CD4-positive, alpha-beta T cell treated with Interleukin-15 for 1 hour (primary cell): ENCODE results near the gene HMGB1.

ENCODE experiments used
- DNase-seq: peaks from one replicate; pipeline ENCODE4 v3.0.0-alpha.2; 2020

Gene HMGB1

DNA sequence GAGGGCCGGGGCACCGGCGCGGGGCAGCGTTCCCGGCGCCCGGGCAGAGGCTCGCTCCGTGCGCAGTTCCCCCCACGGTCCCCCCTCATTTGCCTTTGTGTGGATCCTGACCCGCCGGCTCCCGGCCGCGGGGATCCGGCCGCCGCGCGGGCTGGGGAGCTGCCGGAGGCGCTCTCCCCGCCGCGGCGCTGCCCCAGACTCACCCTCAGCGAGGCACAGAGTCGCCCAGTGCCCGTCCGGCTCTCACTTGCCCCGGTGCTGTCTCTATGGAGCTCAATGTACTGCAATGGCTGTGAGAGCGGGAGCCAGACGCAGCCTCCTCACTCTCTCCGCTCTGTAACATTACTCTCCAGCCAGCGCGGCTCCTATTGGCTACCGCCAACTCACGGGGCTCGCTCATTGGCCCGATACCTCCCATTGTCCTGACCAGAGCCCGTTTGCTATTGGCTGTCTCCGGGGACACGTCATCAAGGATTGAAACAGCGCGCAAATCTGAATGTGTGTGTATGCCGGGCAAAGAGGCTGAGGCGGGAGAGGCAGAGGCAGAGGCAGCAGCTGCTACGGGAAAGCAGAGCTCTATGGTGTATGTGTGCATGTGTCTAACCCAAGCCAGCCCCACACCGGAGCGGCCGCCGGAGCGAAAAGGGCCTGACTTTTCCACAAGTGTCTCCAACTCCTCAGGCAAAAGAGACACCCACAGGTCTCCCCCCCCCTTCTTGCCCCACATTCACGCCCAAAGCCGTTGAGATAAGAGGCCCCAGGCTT lies at the start of gene HMGB1:
TSS of gene HMGB1 (minus strand) at position 344 of the 765 bp plus-strand sequence. CDS start 2,256 bp downstream, outside the sequence.
- peak; percentile 98 for DNase-seq

DNA sequence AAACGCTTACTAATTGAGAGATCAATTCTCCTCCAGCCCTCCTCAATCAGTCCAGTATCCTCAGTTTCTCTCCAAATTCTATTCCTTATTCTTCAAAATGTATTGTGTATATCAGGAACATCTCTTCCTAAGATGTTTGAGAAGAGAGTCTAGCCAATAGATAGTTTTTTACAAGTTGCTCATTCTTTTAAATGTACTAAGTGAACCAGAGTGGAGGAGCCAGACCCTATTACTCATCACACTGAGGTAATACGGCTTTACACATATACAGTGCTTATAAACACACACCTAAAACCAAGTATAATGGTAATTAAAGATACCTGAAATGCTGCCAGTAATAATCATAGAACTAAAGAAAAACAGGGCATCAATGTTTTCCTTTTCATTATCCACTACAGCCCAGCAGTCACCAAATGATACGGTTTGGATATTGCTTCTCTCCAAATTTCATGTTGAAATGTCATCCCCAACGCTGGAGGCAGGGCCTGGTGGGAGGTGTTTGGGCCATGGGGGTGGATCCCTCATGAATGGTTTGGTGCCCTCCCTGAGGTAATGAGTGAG lies 45.2 kb upstream of the HMGB1 start:
- DNase-seq, result no peak

DNA sequence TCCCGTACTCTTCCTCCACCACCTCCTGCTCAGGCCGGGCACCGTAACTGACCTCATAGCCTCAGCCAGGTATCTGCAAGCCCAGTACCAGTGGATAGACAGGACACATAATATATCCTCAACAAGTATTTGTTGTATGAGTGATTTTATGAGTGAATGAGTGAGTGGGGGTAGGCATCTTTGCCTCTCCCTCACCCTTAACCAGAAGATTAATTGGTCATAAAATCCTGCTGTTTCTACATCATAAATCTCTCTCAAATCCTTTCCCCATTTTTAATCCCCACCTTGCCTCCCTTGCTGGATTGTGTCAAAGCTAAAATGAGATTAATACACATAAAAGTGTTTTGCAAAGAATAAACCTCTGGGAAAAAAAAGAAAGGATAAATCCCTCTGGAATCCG lies 44.4 kb upstream of the HMGB1 start:
- DNase-seq, result no peak

DNA sequence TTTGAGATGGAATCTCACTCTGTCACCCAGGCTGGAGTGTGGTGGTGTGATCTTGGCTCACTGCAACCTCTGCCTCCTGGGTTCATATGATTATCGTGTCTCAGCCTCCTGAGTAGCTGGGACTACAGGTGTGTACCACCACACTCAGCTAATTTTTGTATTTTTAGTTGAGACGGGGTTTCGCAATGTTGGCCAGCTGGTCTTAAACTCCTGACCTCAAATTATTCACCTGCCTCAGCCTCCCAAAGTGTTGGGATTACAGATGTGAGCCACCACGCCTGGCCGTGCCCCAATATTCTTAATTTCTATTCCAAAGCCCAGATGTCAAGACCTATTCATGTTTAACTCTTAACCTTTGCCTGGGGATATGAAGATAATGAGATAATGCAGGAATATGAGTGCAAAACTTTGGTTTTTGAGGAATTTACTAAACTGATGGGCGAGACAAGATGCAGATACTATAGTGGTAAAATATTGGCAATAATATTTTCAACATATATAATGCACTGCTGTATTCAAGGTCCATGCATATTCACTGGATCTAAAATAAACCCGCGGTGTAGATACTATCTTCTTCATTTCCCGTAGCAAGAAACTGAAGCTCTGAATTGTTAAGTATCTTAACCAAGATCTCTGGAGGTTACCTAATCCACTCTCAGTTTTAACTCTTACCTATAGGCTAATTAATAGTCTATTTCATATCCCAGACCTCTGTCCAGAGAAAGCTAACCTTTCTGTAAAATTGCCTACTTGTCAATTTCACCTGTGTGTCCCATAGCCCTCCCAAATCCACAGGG lies 43.7 kb upstream of the HMGB1 start:
- DNase-seq, result no peak

DNA sequence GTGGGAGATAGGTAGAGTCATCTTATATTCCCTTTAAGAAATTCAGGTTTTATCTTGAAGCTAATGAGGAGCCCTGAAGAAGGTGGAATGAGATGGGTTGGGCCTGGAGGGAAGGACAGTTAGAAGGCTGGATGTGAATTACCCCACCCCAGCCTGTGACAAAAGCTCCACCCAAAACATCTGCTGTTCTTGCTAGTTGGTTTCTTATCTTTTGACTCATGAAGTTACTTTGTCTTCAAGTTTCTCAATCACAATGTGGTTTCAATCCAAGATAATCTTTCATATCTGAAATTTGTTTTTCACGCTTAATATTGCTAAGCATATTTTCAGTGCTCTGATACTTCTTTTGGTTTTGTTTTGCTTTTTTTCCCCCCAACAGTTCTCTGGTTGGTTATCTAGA lies 38.3 kb upstream of the HMGB1 start:
- DNase-seq, result no peak

DNA sequence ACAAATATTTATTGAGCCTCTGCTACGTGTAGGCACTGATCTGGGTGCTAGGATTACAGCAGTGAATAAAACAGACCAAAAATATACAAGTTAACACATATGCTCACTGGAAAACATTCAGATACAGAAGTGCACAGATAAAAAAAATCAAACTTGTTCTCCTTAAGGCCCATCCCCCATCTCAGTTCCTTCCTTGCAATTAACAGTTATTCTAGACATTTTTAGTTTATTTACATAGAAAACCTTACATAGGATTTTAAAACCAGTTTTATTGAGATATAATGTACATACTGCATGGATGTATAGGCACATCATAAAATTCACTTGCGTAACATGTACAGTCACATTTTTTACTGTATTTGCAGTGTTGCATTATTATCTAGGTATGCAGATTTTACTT lies 36.5 kb upstream of the HMGB1 start:
- no peak for DNase-seq

DNA sequence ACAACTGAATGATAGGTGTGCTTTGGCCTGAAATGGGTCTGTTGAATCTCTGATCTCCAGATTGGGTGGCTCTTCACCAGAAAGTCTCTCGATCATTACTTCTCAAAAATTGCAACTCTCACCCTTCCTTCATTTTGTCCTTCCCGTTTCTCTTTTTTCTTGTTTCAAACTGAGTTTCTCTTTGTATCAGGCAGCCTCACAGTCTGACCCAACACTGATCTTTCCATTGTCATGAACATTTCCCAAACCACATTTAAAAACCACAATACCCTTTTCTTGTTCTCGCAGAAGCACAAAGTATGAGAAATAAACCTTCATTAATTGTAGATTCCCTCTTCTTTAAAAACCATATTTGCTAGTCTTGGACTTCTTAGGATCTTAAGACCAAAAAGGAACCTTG lies 33.6 kb upstream of the HMGB1 start:
- no peak for DNase-seq

DNA sequence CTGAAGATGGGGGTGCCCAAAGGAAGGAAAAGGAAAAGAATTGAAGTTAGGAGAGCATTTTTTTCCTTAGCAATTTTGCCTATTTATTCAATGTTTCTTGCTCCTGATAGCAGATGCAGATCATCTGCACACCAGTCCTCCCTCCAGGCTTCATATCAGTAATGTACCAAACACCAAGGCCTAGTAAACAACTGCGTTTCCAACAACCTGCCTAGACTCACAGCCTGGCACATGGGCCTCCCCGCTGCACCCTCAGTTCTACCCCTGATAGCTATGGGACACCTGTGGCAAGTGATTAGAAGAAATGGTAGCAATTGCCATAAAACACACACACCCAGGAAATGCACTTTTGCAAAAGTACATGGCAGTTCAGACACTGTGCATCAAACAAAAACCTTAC lies 30.4 kb upstream of the HMGB1 start:
- DNase-seq, result no peak

DNA sequence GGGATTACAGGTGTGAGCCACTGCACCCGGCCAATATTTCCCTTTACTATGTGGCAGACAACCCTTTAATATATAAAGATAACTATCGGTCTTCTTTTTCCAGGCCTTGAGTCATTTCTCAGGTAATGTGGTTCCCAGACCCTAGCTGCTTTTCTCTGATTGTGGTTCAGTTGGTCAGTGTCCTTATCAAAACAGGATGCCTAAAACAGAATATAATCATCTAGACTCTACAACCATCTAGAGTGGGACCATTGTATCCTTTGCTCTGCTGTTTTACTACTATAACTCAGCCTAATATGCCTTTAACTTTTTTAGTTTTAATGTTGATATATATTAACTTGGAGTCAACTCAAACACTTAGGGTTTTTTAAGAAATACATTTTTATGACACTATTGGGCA lies 30.0 kb upstream of the HMGB1 start:
- no peak for DNase-seq

DNA sequence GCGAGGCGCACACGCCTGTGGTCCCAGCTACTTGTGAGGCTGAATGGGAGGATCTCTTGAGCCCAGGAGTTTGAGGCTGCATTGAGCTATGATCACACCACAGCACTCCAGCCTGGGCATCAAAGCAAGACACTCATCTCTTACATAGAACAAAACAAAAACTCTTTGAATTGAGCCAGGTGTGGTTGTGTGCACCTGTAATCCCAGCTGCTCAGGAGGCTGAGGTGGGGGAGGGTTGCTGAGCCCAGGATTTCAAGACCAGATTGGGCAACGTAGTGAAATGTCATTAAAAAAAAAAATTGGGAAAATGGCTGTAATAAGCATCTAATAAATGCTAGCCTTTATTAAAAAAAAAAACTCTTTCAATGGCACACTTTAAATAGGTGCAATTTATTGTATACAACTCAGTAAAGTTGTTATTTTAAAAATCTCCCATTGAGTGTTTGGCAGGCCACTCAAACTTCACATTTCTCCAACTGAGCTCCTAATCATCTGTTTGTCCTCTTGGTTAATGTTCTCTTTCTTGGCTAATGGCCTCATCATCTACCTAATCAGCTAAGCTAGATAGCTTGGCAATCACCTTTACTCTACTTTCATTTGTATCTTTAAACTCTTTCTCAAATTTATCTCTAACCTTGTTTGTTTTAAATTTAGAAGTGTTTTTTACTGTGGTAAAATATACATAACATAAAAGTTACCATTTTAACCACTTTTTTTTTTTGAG lies 28.1 kb upstream of the HMGB1 start:
- DNase-seq, result no peak

DNA sequence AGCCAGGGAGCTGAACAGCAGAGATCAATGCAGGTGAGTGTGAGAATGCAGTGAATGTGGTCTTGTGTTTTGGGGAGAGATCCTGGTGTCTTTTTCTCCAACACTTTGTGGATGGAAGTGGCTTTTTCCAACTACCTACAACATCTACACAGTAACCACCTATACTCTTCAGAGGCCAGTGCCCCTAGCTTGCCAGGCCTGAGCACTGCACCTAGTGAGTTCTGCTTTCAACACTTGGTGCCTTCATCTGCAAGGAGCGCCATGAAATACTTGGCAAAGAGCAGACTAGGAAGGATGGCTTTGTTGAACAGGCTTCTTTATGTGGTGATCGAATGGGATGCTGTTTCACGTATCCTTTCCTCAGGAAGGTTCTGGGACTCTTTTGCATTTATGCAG lies 21.3 kb upstream of the HMGB1 start:
- no peak for DNase-seq

DNA sequence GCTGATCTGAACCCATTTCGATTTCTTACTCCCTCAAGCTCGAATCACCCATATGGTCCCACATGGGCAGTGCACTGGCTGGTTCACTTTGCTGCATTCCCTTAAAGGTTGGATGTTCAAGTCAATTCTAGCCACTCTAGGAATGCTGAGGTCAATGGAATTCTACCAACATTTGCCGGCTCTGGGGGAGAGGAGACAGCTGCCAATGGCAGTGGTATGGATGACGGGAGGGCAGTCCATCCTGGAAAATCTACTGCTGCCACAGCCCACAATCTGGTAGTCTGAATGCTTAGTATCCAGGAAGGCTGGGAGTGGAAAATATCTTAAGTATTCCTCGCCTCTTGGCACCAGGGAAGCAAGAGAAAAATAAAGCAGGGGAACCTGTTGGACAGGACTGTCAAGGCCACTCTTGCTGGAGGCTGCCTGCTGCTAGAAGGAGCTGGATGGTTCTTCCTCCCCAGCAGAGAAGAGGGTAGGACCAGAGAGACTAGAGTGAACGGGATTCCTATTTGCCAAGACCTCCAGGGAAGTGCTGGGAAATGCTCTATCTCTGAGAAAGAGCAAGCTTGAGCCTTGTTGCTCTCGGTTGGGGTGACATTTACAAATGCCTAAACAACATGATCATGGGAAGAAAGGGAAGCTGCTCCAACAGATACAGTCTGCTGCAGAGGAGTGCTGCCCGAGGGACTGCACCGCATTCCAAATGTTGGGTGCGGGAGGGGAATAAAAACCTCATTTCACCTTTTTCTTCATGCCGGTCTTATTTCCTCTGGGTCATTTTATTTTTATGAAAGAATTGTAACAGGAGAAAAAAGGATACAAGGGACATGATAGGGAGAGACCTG lies 20.7 kb upstream of the HMGB1 start:
- no peak for DNase-seq

DNA sequence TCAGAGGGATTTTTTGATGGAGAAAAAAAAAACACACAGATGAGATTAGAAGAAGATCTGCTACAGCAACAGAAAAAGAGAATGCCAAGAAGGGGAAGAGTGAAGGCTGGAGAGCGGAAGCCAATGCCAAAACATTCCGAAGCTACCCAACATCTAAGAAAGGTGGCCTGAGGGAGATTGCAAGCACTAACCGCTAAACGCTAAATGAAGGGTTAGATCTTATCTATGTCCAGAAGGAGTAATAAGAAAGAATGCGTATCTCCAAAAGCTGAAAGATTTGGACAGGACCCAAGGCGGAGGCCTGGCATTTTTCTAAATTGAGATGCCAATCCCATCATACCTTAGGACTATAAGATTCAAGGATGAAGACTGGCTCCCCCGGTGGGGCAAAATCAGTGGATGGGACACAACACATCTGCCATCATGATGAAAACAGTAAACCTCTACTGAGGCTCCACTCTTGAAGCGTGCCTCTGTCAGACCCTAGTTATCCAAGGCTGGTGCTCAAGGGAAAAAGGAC lies 15.6 kb upstream of the HMGB1 start:
- DNase-seq, result no peak

DNA sequence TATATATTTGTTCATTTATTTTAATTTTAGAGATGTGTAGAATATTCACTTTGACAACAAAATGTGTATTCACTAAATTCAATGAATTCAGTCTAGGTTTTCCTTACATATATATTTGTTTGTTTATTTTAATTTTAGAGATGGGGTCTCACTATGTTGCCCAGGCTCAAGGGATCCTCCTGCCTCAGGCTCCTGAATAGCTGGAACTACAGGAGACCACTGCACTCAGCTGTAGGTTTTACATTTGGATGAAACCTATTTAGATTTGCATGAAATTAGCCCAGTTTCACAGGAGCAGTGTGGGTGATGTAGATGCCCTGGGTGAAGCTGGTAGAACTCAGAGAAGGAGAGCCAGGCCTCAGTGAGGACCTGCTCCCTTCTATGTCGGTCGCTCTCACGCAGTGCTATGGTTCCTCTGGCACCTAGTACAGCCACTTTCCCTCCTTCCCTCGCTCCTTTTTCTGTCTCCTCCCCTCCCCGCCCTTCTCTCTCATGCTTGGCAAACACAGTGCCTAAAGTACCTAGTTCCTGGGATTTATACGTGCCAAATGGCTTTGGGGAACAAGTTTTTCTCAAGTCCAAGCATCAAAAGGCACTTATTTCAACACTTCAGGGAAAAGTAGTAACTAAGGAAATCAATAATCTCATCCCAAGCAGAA lies 14.7 kb upstream of the HMGB1 start:
- no peak for DNase-seq

DNA sequence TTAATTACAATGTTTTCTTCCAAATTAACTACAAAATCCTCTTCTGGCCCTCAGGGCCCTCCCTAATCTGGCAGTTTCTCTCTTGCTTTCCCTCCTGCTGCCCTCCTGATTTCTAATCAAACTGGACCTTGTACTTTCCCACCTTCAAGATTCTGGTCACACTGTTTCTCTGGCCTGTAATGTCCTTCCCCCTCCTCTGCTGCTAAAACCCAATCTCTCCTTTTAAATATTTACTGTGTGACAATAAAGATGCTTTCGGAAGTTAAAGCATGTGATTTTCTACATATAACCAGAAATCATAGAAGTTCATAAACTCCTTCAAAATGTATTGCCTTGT lies 14.1 kb upstream of the HMGB1 start:
- DNase-seq, result no peak

DNA sequence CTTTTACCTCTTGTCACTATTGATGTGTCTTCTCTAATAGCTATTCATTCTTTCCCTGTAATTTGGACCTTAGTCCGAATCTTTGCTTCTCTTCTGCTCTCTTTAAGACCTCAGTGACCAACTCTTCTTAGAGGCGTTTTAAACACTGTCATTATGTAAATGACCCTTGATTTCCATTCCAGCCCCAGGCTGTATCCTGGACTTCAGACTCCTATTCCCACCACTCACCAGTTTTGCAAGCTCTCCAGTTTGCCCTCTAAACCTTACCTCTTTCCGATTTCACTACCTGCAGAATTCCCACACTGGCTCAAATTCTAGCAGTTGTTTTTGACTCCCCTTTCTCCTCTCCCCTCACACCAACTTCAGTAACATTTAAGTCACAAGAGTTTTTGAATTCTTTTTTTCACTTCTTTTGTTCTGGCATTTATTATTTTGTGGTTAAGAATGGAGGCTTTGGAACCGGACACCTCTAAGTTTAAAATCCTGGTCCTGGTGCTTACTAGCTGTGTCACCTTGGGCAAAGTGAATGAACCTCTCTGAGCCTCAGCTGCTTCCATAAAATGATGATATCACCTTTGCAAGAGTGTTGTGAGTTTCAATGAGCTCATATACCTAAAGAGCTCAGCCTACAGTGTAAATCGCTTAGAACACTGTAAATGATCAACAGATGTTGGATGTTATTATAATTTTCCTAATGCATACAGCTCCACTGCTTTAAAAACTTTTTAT lies 13.6 kb upstream of the HMGB1 start:
- DNase-seq, result no peak

DNA sequence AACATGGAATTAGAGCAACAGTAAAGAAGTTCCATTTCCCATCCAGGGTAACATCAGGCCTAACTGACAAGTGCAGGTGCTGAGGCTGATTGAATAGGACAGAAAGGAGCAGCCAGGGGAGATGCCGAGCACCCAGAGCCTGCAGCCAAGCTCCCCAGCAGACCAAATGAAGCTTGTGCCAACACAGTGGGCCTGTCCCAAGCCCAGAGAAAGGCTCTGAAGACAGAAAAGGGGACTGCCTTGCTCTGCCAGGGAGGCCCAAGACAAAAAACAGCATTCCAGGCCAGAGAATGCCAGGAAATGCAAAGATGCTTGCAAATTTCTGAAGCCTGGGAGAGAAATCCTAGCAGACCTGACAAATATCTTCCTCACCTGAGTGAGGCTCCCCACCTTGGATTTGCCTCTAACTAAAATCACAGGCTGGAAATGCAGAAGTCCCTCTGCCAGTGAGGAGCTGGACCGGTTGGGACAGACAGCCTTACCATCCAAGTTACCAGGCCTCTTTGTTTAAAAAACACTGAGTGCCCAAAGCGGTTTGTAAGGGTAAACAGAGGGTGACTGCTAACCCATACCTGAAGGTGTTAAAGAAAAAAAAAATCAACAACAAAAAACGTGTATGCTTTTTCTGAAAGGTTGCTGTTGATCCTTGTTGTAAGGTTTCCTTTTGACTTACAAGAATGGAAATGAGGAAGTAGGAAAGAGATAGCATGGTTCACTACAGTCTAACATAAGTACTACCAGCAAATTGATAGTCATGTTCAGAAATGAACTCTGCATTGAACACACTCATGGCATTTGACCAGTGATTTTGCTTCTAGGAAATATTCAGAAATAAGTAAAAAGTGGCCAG lies 11.8 kb upstream of the HMGB1 start:
- no peak for DNase-seq

DNA sequence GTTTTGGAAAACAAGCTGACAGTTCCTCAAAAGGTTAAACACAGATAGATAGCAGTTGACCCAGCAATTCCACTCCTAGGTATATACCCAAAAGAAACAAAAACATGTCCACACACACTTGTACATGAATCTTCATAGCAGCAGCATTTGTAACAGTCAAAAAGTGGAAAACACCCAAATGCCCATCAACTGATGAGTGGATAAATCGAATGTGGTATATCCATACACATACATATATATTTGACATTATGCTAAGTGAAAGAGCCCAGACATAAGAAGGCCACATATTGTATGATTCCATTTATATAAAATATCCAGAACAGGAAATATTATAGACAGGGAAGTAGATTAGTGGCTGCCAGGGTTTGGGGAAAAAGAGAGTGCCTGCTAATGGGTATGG lies 7.9 kb upstream of the HMGB1 start:
- no peak for DNase-seq

DNA sequence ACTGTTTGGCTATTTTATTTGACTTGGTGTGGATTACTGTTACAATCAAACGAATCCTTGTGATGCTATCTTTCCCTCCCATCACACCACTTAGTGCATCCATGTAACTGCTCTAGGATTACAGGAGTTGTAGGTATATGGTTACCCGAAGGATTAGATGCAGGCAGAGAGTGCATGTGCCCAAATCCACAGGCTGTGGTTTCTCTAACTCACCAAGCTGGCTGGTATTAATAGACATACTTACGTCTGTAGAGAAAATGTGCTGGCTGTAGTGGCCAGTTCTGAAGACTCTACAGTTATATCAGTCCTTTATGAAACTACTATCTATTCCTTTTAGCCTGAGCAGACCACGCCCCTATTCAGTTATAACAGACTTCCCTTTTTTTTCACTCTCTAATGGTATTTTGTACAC lies 1.1 kb upstream of the HMGB1 start:
- DNase-seq, result no peak

DNA sequence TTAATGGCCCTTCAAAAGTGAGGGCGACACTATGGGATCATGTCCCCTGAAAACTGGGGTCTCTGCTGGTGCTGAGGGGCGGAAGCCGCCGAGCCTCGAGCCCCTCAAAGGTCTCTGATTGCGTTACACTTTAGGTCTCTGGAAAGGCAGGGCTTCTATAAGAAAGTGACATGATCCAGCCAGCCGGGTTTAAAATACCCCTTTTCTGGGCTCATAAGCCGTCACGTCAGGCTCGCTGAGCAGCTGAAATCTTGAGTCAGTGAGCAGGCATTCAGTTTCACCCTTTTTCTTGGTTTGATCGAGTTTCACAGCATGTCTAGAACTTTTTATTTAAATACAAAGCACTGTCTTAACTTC lies 600 bp upstream of the HMGB1 start:
- no peak for DNase-seq

DNA sequence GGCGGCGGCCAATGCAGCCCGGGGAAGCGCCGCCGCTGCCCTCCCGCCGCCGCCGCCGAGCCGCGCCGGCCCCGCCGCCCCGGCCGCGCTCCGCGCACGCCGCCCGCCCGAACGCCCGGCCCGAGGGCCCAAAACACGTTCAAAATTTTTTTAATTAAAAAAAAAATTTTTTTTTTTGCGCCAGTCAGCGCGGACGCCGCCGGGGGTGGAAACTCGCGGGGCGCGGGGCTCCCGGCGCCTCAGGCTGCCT lies 468 bp downstream of the HMGB1 start:
- no peak for DNase-seq
